Measurements from ENCODE around the gene TCF12.

TCF12 gene

GRCh38 chr15:57236561-57237300 is 318.3 kb downstream of the TCF12 start:
- Histone ChIP-seq H3K9me3 (ENCODE audit: control insufficient read depth in 1 of 2, low read length in 2 of 2) (no peaks in the 10 kb centered on the region), H3K36me3 (ENCODE audit: control insufficient read depth in 1 of 2, insufficient read depth in 2 of 2, low read length in 2 of 2) (peaks cover 7 to 42% of the 10 kb centered on the region in 2 donors), H3K4me3 (ENCODE audit: low read depth in 1 of 2, low read length in 2 of 2) (no peak overlapping the region), H3K27ac (ENCODE audit: low read depth, low read length) (no peak overlapping the region), H3K4me1 (ENCODE audit: control insufficient read depth in 1 of 2, insufficient read depth in 2 of 2, low read length in 2 of 2) (peaks cover 6 to 15% of the 10 kb centered on the region in 2 donors), H3K9ac (ENCODE audit: low read depth in 1 of 2, low read length in 2 of 2) (no peak overlapping the region), H3K27me3 (ENCODE audit: control insufficient read depth in 1 of 2, insufficient read depth in 2 of 2, low read length in 2 of 2) (no peaks in the 10 kb centered on the region)

- H3K4me1 ChIP-seq (ENCODE audit: control insufficient read depth in 1 of 2, insufficient read depth in 2 of 2, low read length in 2 of 2): peaks cover 6 to 15% of the 10 kb centered on the region in 2 donors
- no peak overlapping the region for H3K27ac ChIP-seq (ENCODE audit: low read depth, low read length)
- H3K27me3 ChIP-seq (ENCODE audit: control insufficient read depth in 1 of 2, insufficient read depth in 2 of 2, low read length in 2 of 2): no peaks in the 10 kb centered on the region
- peaks cover 7 to 41% of the 10 kb centered on the region in 2 donors for H3K36me3 ChIP-seq (ENCODE audit: control insufficient read depth in 1 of 2, insufficient read depth in 2 of 2, low read length in 2 of 2)
- no peak overlapping the region for H3K4me3 ChIP-seq (ENCODE audit: low read depth in 1 of 2, low read length in 2 of 2)
- H3K9me3 ChIP-seq (ENCODE audit: control insufficient read depth in 1 of 2, low read length in 2 of 2): no peaks in the 10 kb centered on the region
- H3K9ac ChIP-seq (ENCODE audit: low read depth in 1 of 2, low read length in 2 of 2): no peak overlapping the region
These were observed 318.8 kb downstream of the TCF12 start for GRCh38 chr15:57237301-57237642.

- H3K27ac ChIP-seq (ENCODE audit: low read depth, low read length): no peak overlapping the region
- peaks cover 7 to 37% of the 10 kb centered on the region in 2 donors for H3K36me3 ChIP-seq (ENCODE audit: control insufficient read depth in 1 of 2, insufficient read depth in 2 of 2, low read length in 2 of 2)
- no peaks in the 10 kb centered on the region for H3K27me3 ChIP-seq (ENCODE audit: control insufficient read depth in 1 of 2, insufficient read depth in 2 of 2, low read length in 2 of 2)
- no peak overlapping the region for H3K4me3 ChIP-seq (ENCODE audit: low read depth in 1 of 2, low read length in 2 of 2)
- no peak overlapping the region for H3K9ac ChIP-seq (ENCODE audit: low read depth in 1 of 2, low read length in 2 of 2)
- peaks cover 6 to 15% of the 10 kb centered on the region in 2 donors for H3K4me1 ChIP-seq (ENCODE audit: control insufficient read depth in 1 of 2, insufficient read depth in 2 of 2, low read length in 2 of 2)
- no peaks in the 10 kb centered on the region for H3K9me3 ChIP-seq (ENCODE audit: control insufficient read depth in 1 of 2, low read length in 2 of 2)
These were observed 319.2 kb downstream of the TCF12 start for GRCh38 chr15:57237676-57238075.

- H3K36me3 ChIP-seq (ENCODE audit: control insufficient read depth in 1 of 2, insufficient read depth in 2 of 2, low read length in 2 of 2): peaks cover 9 to 26% of the 10 kb centered on the region in 2 donors
- peaks cover 5 to 7% of the 10 kb centered on the region in 2 donors for H3K4me1 ChIP-seq (ENCODE audit: control insufficient read depth in 1 of 2, insufficient read depth in 2 of 2, low read length in 2 of 2)
- no peaks in the 10 kb centered on the region for H3K9me3 ChIP-seq (ENCODE audit: control insufficient read depth in 1 of 2, low read length in 2 of 2)
- no peak overlapping the region for H3K27ac ChIP-seq (ENCODE audit: low read depth, low read length)
- no peaks in the 10 kb centered on the region for H3K27me3 ChIP-seq (ENCODE audit: control insufficient read depth in 1 of 2, insufficient read depth in 2 of 2, low read length in 2 of 2)
- H3K9ac ChIP-seq (ENCODE audit: low read depth in 1 of 2, low read length in 2 of 2): no peak overlapping the region
- no peak overlapping the region for H3K4me3 ChIP-seq (ENCODE audit: low read depth in 1 of 2, low read length in 2 of 2)
These were observed 326.7 kb downstream of the TCF12 start for GRCh38 chr15:57245130-57245529.

GRCh38 chr15:57245714-57246113 is 327.3 kb downstream of the TCF12 start:
- Histone ChIP-seq H3K4me1 (ENCODE audit: control insufficient read depth in 1 of 2, insufficient read depth in 2 of 2, low read length in 2 of 2) (peaks cover 5 to 7% of the 10 kb centered on the region in 2 donors), H3K36me3 (ENCODE audit: control insufficient read depth in 1 of 2, insufficient read depth in 2 of 2, low read length in 2 of 2) (peaks cover 9 to 24% of the 10 kb centered on the region in 2 donors), H3K9ac (ENCODE audit: low read depth in 1 of 2, low read length in 2 of 2) (no peak overlapping the region)

GRCh38 chr15:57248074-57248473 is 329.6 kb downstream of the TCF12 start:
- peaks cover 14 to 33% of the 10 kb centered on the region in 2 donors for H3K36me3 ChIP-seq (ENCODE audit: control insufficient read depth in 1 of 2, insufficient read depth in 2 of 2, low read length in 2 of 2)
- H3K27me3 ChIP-seq (ENCODE audit: control insufficient read depth in 1 of 2, insufficient read depth in 2 of 2, low read length in 2 of 2): no peaks in the 10 kb centered on the region
- peaks cover 5 to 7% of the 10 kb centered on the region in 2 donors for H3K4me1 ChIP-seq (ENCODE audit: control insufficient read depth in 1 of 2, insufficient read depth in 2 of 2, low read length in 2 of 2)
- H3K9me3 ChIP-seq (ENCODE audit: control insufficient read depth in 1 of 2, low read length in 2 of 2): no peaks in the 10 kb centered on the region
- no peak overlapping the region for H3K27ac ChIP-seq (ENCODE audit: low read depth, low read length)
- no peak overlapping the region for H3K4me3 ChIP-seq (ENCODE audit: low read depth in 1 of 2, low read length in 2 of 2)
- H3K9ac ChIP-seq (ENCODE audit: low read depth in 1 of 2, low read length in 2 of 2): no peak overlapping the region

More at GRCh38 chr15:57245714-57246113, 327.3 kb downstream of the TCF12 start:
- H3K27me3 ChIP-seq (ENCODE audit: control insufficient read depth in 1 of 2, insufficient read depth in 2 of 2, low read length in 2 of 2): no peaks in the 10 kb centered on the region
- H3K9me3 ChIP-seq (ENCODE audit: control insufficient read depth in 1 of 2, low read length in 2 of 2): no peaks in the 10 kb centered on the region
- no peak overlapping the region for H3K27ac ChIP-seq (ENCODE audit: low read depth, low read length)
- no peak overlapping the region for H3K4me3 ChIP-seq (ENCODE audit: low read depth in 1 of 2, low read length in 2 of 2)

GRCh38 chr15:57251308-57251707 is 332.9 kb downstream of the TCF12 start:
- Histone ChIP-seq H3K9me3 (ENCODE audit: control insufficient read depth in 1 of 2, low read length in 2 of 2) (no peaks in the 10 kb centered on the region), H3K4me3 (ENCODE audit: low read depth in 1 of 2, low read length in 2 of 2) (no peak overlapping the region), H3K36me3 (ENCODE audit: control insufficient read depth in 1 of 2, insufficient read depth in 2 of 2, low read length in 2 of 2) (peaks cover 23 to 36% of the 10 kb centered on the region in 2 donors), H3K9ac (ENCODE audit: low read depth in 1 of 2, low read length in 2 of 2) (no peak overlapping the region), H3K4me1 (ENCODE audit: control insufficient read depth in 1 of 2, insufficient read depth in 2 of 2, low read length in 2 of 2) (no peaks in the 10 kb centered on the region), H3K27me3 (ENCODE audit: control insufficient read depth in 1 of 2, insufficient read depth in 2 of 2, low read length in 2 of 2) (no peaks in the 10 kb centered on the region), H3K27ac (ENCODE audit: low read depth, low read length) (no peak overlapping the region)

- H3K27me3 ChIP-seq (ENCODE audit: control insufficient read depth in 1 of 2, insufficient read depth in 2 of 2, low read length in 2 of 2): no peaks in the 10 kb centered on the region
- no peak overlapping the region for H3K9ac ChIP-seq (ENCODE audit: low read depth in 1 of 2, low read length in 2 of 2)
- no peaks in the 10 kb centered on the region for H3K9me3 ChIP-seq (ENCODE audit: control insufficient read depth in 1 of 2, low read length in 2 of 2)
- H3K4me3 ChIP-seq (ENCODE audit: low read depth in 1 of 2, low read length in 2 of 2): no peak overlapping the region
- peaks cover 22 to 30% of the 10 kb centered on the region in 2 donors for H3K36me3 ChIP-seq (ENCODE audit: control insufficient read depth in 1 of 2, insufficient read depth in 2 of 2, low read length in 2 of 2)
- no peak overlapping the region for H3K27ac ChIP-seq (ENCODE audit: low read depth, low read length)
- H3K4me1 ChIP-seq (ENCODE audit: control insufficient read depth in 1 of 2, insufficient read depth in 2 of 2, low read length in 2 of 2): no peaks in the 10 kb centered on the region
These were observed 333.5 kb downstream of the TCF12 start for GRCh38 chr15:57251941-57252340.

GRCh38 chr15:57253082-57253481 is 334.6 kb downstream of the TCF12 start:
- no peak overlapping the region for H3K27ac ChIP-seq (ENCODE audit: low read depth, low read length)
- H3K9ac ChIP-seq (ENCODE audit: low read depth in 1 of 2, low read length in 2 of 2): no peak overlapping the region
- no peak overlapping the region for H3K4me3 ChIP-seq (ENCODE audit: low read depth in 1 of 2, low read length in 2 of 2)
- H3K9me3 ChIP-seq (ENCODE audit: control insufficient read depth in 1 of 2, low read length in 2 of 2): no peaks in the 10 kb centered on the region
- H3K36me3 ChIP-seq (ENCODE audit: control insufficient read depth in 1 of 2, insufficient read depth in 2 of 2, low read length in 2 of 2): peaks cover 14 to 27% of the 10 kb centered on the region in 2 donors
- no peaks in the 10 kb centered on the region for H3K27me3 ChIP-seq (ENCODE audit: control insufficient read depth in 1 of 2, insufficient read depth in 2 of 2, low read length in 2 of 2)
- H3K4me1 ChIP-seq (ENCODE audit: control insufficient read depth in 1 of 2, insufficient read depth in 2 of 2, low read length in 2 of 2): no peaks in the 10 kb centered on the region

GRCh38 chr15:57253500-57253899 is 335.1 kb downstream of the TCF12 start:
- Histone ChIP-seq H3K27me3 (ENCODE audit: control insufficient read depth in 1 of 2, insufficient read depth in 2 of 2, low read length in 2 of 2) (no peaks in the 10 kb centered on the region), H3K4me3 (ENCODE audit: low read depth in 1 of 2, low read length in 2 of 2) (no peak overlapping the region), H3K27ac (ENCODE audit: low read depth, low read length) (no peak overlapping the region), H3K4me1 (ENCODE audit: control insufficient read depth in 1 of 2, insufficient read depth in 2 of 2, low read length in 2 of 2) (no peaks in the 10 kb centered on the region), H3K36me3 (ENCODE audit: control insufficient read depth in 1 of 2, insufficient read depth in 2 of 2, low read length in 2 of 2) (peaks cover 14 to 27% of the 10 kb centered on the region in 2 donors), H3K9ac (ENCODE audit: low read depth in 1 of 2, low read length in 2 of 2) (no peak overlapping the region), H3K9me3 (ENCODE audit: control insufficient read depth in 1 of 2, low read length in 2 of 2) (no peaks in the 10 kb centered on the region)

Measured in duodenal mucosa (tissue), 2 donors.